ENCODE measurements around the gene KATNB1.

- no peak for TF ChIP-seq CTCF (IDR thresholded peaks at IDR 0.05; ENCODE audit: control extremely low read depth in 1 of 3, insufficient read depth in 1 of 3, low read depth in 1 of 3, low read length in 3 of 3)
- TF ChIP-seq EP300 (IDR thresholded peaks at IDR 0.05; ENCODE audit: borderline replicate concordance in 1 of 2, low read depth in 2 of 2, low read length in 2 of 2): no peak
- no peak for TF ChIP-seq NRF1 (IDR thresholded peaks at IDR 0.05; ENCODE audit: low read depth, low read length)
- TF ChIP-seq, protein P1, sequence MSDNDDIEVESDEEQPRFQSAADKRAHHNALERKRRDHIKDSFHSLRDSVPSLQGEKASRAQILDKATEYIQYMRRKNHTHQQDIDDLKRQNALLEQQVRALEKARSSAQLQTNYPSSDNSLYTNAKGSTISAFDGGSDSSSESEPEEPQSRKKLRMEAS (IDR thresholded peaks at IDR 0.05): no peak
- TF ChIP-seq CEBPB (IDR thresholded peaks at IDR 0.05; ENCODE audit: low read depth, low read length): no peak
- no peak for TF ChIP-seq ATF2 (IDR thresholded peaks at IDR 0.05; ENCODE audit: low read length)
- no peak for TF ChIP-seq SIX5 (IDR thresholded peaks at IDR 0.05; ENCODE audit: low read depth, low read length)
- TF ChIP-seq CHD1 (IDR thresholded peaks at IDR 0.05; ENCODE audit: low read depth, low read length): no peak
- TF ChIP-seq MAFK (IDR thresholded peaks at IDR 0.05; ENCODE audit: low read depth, low read length): no peak
- no peak for TF ChIP-seq BCL11A (IDR thresholded peaks at IDR 0.05; ENCODE audit: low read depth in 2 of 2, low read length in 2 of 2)
These were observed 16.6 kb downstream of the KATNB1 start for GRCh38 chr16:57752203-57752580.

All from H1 (cell line).